Central memory CD4-positive, alpha-beta T cell (primary cell): ENCODE data around the gene URB1.

Source experiments
- DNase-seq: peaks from one replicate; pipeline ENCODE4 v3.0.0; 2022

The URB1 gene

DNA sequence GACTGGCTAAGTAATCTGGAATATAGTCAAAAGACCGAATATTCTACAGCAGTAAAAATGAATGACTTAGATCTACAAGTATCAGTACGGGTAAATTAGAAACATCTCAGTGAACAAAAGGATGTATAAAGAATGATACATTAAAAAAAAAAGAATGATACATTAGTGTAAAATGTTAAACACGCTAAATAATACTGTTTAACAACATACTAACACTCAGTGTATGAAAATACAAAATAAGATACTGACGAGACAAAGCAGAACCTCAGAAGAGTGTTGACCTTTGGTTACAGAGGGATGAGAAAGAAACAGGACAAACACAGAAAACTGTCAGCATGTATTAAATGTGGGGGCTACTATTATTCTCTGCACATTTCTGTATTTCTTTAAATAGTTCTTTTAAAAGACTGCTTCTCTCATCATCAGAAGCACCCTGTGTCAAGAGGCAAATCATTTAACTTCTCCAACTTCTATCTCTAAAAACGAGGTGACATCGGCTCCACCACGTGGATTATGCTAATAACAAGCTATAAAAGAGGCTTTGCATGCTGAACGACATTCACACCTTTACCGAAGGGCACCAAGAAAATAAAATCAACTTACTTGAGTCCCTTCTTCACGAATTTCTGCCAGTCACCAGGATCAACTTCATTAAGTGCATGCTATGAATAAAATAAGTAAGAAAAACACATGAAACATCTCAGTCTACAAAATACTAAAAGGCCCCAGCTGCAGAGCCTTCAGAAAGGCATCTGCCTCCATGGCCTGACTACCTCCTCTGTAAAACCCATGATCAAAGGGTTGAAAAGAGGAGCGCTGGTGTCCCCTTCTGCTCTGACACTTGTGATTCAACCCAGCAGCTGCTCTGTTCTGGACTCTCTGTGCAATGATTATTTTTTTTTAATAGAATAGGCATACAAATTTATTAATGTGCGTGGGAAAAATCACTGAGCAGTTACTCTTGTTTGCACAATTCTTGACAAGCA, 51.7 kb downstream of the URB1 start:
- no peak for DNase-seq

DNA sequence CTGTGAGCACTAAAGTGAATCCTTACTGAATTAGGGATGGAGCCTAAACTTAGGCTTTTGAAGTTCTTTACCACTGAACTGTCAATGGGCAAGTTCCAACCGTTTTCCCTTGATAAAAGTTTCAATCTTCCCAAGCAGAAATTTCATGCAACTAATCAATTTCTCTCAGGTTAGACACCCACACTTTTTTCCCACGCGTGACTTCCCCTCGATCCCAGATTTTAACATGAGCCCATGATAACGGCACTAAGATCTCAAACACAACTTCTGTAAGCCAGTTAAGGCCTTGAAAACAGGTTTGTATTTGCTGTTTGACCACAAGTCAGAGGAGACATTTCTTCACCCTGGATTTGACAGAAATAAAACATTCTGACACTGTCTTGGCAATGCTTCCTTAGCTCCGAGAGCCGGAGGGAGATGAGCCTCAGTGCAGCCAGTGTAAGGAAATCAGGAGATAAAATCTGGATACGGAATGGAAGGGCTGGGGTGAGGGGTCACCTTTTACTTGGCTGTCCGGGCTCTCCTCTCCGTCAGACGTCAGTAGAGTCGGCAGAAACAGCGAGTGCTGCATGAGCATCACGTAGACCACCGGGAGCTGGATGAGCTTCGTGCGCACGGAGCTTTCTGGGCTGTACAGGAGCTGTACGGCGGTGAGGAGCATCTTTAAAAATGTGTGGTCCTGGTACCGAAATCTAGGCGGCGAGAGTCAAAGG, 54.4 kb downstream of the URB1 start:
- no peak for DNase-seq

DNA sequence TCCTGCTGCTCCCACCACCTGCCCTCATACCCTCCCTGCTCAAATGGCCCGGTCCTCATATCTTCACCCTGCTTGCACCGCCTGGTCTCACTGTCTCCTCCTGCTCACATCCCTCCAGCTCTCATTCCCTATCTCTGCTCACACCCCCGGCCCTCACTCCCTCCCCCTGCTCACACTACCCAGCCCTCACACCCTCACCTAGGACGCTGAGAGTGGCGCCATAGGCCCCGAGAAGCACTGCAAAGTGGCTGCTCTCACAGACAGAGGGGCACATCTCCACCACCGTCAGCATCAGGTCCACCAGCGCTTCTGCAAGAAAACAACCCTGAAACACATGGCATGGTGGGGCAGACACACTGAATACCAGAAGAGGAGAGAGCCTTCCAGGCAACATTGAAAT, 55.6 kb downstream of the URB1 start:
- no peak for DNase-seq

DNA sequence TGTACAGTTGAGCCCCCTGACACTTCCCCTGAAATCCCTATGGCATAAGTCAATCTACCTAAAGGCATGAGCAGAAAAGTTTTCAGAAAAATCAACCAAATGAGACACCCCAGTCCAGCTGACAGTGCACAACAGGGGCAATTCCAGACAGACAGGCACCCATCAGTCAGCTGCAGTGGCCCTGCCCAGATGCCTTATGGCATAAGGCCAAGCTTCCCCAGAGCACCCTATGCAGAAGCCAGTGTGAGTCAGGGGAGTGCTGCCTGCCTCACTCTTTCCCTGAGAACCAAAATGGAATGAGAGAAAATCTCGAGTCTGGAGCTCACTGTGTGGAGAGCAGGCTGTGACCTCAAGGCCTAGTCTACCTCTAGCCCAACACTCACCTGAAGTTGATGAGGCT, 56.1 kb downstream of the URB1 start:
- DNase-seq, result no peak

DNA sequence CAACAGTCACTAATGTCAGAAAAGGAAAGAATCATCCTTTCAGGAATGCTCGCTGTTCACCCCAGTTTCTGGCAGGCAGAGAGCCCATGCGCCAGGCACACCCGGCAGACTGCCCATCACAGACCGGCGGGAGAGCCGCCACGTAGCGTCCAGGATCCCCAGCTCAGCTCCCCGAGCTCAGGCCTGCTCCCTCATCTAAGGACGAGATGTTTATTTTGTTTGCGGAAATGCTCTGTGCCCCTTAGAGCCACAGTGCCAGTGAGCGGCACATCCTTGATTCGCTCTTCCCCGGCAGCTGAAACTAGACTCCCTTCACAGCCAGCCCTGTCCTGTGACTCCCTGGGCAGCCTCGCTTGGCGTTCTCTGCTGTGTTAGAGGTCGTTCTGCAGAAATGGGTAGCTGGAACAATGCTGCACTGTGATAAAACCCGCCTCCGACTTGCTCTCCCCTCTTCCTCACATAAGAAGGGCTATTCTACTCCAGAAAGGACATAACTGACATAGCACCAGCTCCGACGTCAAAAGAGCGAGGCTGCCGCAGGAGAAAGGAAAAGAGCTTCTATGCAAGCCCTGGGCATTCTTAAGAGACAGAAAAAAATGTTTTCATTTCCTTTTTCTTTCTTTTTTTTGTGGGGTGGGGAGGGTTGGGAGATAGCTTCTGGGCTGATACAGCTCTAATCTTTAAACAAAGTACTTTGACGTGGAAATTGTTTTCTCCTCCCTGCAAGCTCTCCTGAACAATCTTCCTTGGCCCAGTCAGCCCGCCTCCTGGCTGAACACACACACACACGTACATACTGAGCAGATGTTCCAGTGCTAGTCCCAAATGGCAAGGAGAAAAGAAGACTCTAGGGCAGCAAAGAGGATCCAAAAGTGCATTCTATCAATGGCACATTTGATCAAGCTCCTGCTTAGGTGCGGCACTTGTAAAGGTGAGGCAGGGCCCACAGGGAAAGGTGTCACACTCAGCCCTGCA, 56.9 kb downstream of the URB1 start:
- no peak for DNase-seq

DNA sequence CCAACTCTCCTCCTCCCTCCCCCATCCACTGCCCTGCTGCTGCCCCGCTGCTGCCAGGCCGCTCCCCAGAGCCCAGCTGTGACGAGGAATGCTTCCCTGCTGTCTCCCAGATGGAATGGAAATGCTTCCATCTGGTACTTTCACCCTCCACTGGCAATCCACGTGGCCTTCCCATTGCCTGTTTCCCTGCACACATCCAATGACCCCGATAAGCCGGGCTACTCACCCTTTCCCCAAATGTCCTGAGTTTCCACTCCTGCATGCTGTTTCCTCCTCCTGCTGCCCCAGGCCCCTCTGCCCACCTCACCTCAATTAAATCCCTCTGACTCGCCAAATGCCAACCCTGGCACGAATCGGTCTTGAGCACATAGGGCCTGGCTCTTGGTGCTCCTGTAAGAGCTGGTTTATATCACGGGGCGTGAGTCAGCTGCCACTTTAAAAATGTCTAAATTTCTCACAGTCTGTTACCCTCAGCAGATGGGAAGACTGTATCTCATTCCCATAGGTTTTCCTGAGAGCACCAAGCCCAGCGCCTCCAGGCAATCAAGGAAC, 57.8 kb downstream of the URB1 start:
- no peak for DNase-seq

GRCh38 chr21:32333953-32334673, 58.7 kb downstream of the URB1 start:
- DNase-seq, result no peak

- no peak for DNase-seq
Measured at GRCh38 chr21:32332463-32332951, 60.3 kb downstream of the URB1 start.

GRCh38 chr21:32331444-32332305, 61.1 kb downstream of the URB1 start:
- DNase-seq, result no peak

DNA sequence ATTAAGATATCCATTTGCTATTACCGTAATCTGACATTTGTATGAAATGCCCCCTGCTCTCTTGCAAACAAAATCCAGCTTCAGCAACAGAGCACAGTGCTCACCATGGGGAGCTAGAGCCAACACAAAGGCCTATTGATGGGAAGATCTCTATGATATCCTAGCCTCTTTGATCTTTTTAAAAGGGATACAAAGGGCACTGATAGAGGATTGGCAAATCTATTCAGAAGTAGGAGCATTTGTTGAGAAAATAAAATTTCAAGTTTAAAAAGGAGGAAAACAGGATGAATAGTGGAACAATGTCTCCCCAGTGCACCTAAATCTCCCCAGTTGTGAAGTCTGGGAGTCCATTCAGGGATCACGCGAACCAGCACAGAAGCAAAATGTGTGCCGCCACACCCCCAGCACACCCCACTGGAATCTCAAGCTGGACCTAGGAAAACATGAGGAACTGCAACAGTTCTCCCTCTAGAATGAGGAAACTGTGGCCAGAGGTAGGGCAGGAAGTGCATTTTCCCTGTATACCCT, 62.0 kb downstream of the URB1 start:
- DNase-seq, result no peak

GRCh38 chr21:32329776-32330175, 63.0 kb downstream of the URB1 start:
- DNase-seq, result no peak

GRCh38 chr21:32329331-32329730, 63.5 kb downstream of the URB1 start:
- DNase-seq, result no peak

GRCh38 chr21:32328595-32328994, 64.2 kb downstream of the URB1 start:
- DNase-seq, result no peak

DNA sequence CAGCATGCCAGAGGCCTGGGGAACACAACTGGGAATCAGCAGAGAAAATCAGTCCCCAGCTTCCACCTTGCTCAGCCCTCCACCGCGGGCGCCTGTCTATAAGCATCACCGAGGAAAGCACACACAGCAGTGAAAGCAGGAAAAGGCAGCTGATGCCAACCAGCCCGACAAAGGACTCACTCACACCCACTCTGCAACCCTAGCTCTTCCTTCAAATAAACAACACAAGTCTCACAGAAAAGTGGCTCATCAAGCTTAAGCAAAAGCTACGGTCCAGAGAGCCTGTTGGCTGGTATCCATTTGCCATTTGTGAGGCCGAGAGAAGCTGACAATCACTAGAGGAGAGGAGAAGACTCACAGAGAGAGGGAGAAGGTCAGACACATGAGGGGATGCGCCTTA, 67.1 kb downstream of the URB1 start:
- no peak for DNase-seq

GRCh38 chr21:32322676-32323075, 70.1 kb downstream of the URB1 start:
- DNase-seq, result no peak

DNA sequence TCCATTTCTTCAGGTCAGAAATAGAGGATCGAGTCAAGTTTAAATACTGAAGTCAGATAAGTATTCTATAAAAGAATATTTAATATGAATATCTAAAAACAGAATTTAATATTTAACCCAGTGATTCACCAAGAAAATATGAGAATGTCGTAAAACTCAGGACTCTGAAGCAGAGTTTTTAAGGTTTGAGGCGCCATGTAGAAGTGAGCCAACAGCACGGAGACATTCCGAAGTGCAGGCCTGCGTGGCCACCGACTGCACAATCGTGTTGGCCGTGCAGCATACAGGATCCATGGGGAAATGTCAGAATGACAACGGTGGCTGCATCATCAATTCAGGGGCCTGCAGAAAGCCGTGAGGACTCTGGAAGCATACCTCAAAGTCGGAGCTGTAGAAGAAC, 70.7 kb downstream of the URB1 start:
- no peak for DNase-seq

- DNase-seq, result no peak
Measured at GRCh38 chr21:32321480-32321879, 71.3 kb downstream of the URB1 start.

DNA sequence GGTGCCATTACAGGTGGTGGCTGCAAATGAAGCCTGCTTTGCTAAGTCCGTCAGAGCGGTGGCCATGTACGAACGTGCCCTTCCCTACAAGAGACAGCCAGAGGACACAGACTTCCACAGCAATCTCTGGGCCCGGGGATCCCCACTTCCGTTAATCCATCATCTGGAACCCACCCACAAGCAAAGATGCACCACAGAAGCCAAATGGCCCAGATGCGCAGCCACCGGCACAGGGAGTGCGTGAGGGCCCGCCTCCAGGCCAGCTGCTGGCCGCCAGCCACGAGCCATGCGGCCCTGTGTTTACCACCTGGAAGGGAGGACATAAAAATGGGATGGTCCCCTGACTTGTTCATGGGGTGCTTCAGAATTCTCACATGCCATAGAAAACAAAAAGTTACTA, 72.1 kb downstream of the URB1 start:
- no peak for DNase-seq

GRCh38 chr21:32320059-32320458, 72.8 kb downstream of the URB1 start:
- no peak for DNase-seq

- no peak for DNase-seq
Measured at GRCh38 chr21:32319012-32319411, 73.8 kb downstream of the URB1 start.
